Measurements from ENCODE around the gene TSPAN14. TPM values are rescaled to one million over a fixed set of nuclear protein-coding genes. Genes with fewer than 3 reads are reported as not detected.

Gene TSPAN14
- total and polyA plus RNA-seq, 10 of the 15 experiments (the other 5 are each of a cell fraction or from before 2014, with no cell fraction given) = 2.5 to 31.7 (median 17.9) TPM

GRCh38 chr10:80536361-80536835, 82.3 kb downstream of the TSPAN14 start:
- H4K20me1 ChIP-seq (ENCODE audit: control insufficient read depth, insufficient read depth) = no peaks in the 10 kb centered on the region
- no peaks in the 10 kb centered on the region for H3K27me3 ChIP-seq (replicated peaks in 1 of 2; ENCODE audit: control insufficient read depth in 2 of 2, insufficient read depth in 2 of 2, low read length in 1 of 2)
- H3K79me2 ChIP-seq (ENCODE audit: control insufficient read depth, insufficient read depth, low read length) = no peaks in the 10 kb centered on the region; the same call in 1 of the 2 replicates
- TSS peak; percentile 82 for BruUV-seq (replicated peaks)
- WGBS (ENCODE audit: insufficient coverage, insufficient replicate concordance, low lambda C conversion rate, missing lambda C conversion rate) = 27% methylated on average over 16 of the region's 17 CpGs
- TF ChIP-seq BCLAF1 (IDR thresholded peaks at IDR 0.05) = no peak
- no peak for DNase-seq (ENCODE audit: low read depth, low spot score)
- no peaks in the 10 kb centered on the region for H3K36me3 ChIP-seq (ENCODE audit: control insufficient read depth in 2 of 2, insufficient read depth in 2 of 2, low read length in 1 of 2)
- RAD21 ChIA-PET (ENCODE audit: unreplicated experiment) = interaction anchor here (0.8 to 2.7 kb wide), 7 partner anchors 17 to 177 kb away, joined by 3 to 38 read pairs (median 3); no protein-coding TSS in a partner anchor
- ATAC-seq = peak; percentile 27
- peak overlapping the region; percentile 91 for H3K27ac ChIP-seq (ENCODE audit: control insufficient read depth, insufficient read depth)
- CTCF ChIA-PET = interaction anchor here (0.6 to 2.8 kb wide), 12 partner anchors 11 to 482 kb away, joined by 3 to 32 read pairs (median 4); no protein-coding TSS in a partner anchor
- peak overlapping the region; percentile 81 for H3K9ac ChIP-seq (ENCODE audit: control insufficient read depth, insufficient read depth, low read length)
- in situ Hi-C loops (cut with MboI) (no loop called here), intact Hi-C loops (cut with micrococcal nuclease; ENCODE audit: unreplicated experiment) (loop anchor here (1.0 to 2.0 kb wide), 2 partner anchors 63 to 126 kb away; no protein-coding TSS in a partner anchor)
- peaks cover 20% of the 10 kb centered on the region for H3K4me1 ChIP-seq (ENCODE audit: control insufficient read depth, insufficient read depth, low read length)
- peak overlapping the region; percentile 83 for H2AFZ ChIP-seq (ENCODE audit: control insufficient read depth, low read depth, low read length)
- POLR2A ChIA-PET = interaction anchor here (0.9 to 1.0 kb wide), 3 partner anchors 36 to 83 kb away, joined by 3 to 4 read pairs (median 3); no protein-coding TSS in a partner anchor
- SMC1A ChIA-PET (ENCODE audit: uncharacterized antibody, unreplicated experiment) = interaction anchor here (0.7 to 2.7 kb wide), 10 partner anchors 10 to 92 kb away, joined by 3 to 35 read pairs (median 3); no protein-coding TSS in a partner anchor
- peak overlapping the region; percentile 83 for H3K4me3 ChIP-seq
- no peak for FAIRE-seq
- peak overlapping the region; percentile 80 for H3K4me2 ChIP-seq (ENCODE audit: control insufficient read depth, insufficient read depth)
- H3K9me3 ChIP-seq (replicated peaks; ENCODE audit: control insufficient read depth, insufficient read depth, low read length) = no peaks in the 10 kb centered on the region; the same call in 2 of the 3 replicates
